ENCODE measurements around the gene DTX2.
"Not testable (repeated sequence)": the region's sequence is repeated elsewhere in the genome, so short reads cannot be mapped to it uniquely, and the experiment has no call there.

DNA sequence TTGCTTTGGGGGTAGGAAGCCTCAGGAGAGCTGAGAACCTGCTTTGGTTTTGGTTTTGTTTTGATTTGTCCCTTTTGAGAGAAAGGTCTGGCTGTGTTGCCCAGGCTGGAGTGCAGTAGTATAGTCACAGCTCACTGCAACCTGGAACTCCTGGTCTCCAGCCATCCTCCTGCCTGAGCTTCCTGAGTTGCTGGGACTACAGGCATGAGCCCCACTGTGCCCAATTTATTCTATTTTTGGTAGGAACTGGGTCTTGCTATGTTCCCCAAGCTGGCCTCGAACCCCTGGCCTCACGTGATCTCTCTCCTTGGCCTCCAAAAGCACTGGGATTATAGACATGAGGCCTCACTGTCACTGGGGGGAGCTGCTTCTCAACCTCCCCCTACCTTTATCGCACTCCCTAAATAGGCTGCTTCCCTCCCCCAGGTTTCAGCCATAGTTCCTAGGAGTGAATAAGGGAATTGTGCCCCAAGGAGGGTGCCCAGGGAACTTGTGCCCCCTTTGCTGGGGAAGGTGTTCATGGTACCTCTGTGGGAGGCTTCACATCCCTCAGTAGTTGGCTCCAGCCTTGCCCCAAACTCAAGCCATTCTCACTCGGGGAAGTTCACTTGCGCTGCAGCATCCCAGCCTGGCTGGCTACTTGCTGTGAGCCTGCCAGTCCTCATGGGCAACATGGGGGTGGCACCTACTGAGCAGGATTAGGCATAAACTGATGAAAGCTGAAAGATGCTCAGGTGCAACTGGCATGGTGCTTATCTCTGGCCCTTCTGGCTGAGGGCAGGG, 18.7 kb upstream of the DTX2 start:
- TF ChIP-seq POLR2AphosphoS5 (IDR thresholded peaks at IDR 0.05); POLR2A (IDR thresholded peaks at IDR 0.05; ENCODE audit: low read depth): not testable (repeated sequence)
- TF ChIP-seq, protein P1, sequence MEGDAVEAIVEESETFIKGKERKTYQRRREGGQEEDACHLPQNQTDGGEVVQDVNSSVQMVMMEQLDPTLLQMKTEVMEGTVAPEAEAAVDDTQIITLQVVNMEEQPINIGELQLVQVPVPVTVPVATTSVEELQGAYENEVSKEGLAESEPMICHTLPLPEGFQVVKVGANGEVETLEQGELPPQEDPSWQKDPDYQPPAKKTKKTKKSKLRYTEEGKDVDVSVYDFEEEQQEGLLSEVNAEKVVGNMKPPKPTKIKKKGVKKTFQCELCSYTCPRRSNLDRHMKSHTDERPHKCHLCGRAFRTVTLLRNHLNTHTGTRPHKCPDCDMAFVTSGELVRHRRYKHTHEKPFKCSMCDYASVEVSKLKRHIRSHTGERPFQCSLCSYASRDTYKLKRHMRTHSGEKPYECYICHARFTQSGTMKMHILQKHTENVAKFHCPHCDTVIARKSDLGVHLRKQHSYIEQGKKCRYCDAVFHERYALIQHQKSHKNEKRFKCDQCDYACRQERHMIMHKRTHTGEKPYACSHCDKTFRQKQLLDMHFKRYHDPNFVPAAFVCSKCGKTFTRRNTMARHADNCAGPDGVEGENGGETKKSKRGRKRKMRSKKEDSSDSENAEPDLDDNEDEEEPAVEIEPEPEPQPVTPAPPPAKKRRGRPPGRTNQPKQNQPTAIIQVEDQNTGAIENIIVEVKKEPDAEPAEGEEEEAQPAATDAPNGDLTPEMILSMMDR (IDR thresholded peaks at IDR 0.05): not testable (repeated sequence)

Data from esophagus muscularis mucosa (tissue), 3 donors.